ENCODE results near the gene MRTFB.

DNA sequence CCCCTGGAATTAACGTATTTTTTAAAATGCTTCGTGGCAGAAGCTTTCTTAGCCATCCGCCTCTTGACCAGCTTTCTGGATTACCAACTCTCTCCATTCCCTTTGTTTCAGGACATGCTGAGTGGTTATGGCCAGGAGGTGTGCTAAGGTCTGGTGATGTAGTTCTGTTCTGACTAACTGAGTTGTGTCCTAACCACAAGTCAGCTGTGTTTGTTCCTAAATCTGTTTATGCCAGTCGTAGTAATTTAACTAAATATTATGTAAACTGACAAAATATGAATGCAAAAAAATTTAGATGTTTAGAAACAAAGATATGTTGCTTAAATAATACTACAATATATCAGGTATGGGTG is 61.6 kb downstream of the MRTFB start:
- TF ChIP-seq GATA3 (IDR thresholded peaks at IDR 0.05; ENCODE audit: low read depth, low read length) (no peak), GATA2 (IDR thresholded peaks at IDR 0.05; ENCODE audit: low read depth, low read length) (no peak)

Measured in SH-SY5Y (cell line).